Liver (tissue), 9 donors: ENCODE results near the gene PPIE. TPM values are rescaled to one million over a fixed set of nuclear protein-coding genes. Genes with fewer than 3 reads are reported as not detected.

Experiments
- DNase-seq: peaks from one replicate; pipeline ENCODE4 v3.0.0-alpha.2; 2017; ENCODE audit warnings: low spot score
- H3K27ac ChIP-seq, 2 donors: one replicate each; pipeline ENCODE4 v1.7.0; 2013; ENCODE audit warnings: inconsistent platforms in 2 of 2, low read length in 2 of 2, control low read depth in 1 of 2, low read depth in 1 of 2, mild to moderate bottlenecking in 1 of 2
- H3K27me3 ChIP-seq, 4 donors: one replicate each; pipeline versions ENCODE4 v1.6.1 to v1.7.0; 2013; ENCODE audit warnings: low read length in 3 of 4, inconsistent platforms in 1 of 4, mild to moderate bottlenecking in 1 of 4, moderate library complexity in 1 of 4; ENCODE audit not compliant: control insufficient read depth in 4 of 4, insufficient read depth in 4 of 4
- H3K36me3 ChIP-seq, 4 donors: one replicate each; pipeline versions ENCODE4 v1.6.1 to v1.7.0; 2013; ENCODE audit warnings: low read length in 3 of 4, mild to moderate bottlenecking in 3 of 4, low read depth in 1 of 4, moderate library complexity in 1 of 4; ENCODE audit not compliant: control insufficient read depth in 4 of 4, insufficient read depth in 3 of 4
- H3K4me1 ChIP-seq, 4 donors: one replicate each; pipeline versions ENCODE4 v1.6.1 to v1.7.0; 2013; ENCODE audit warnings: low read length in 3 of 4, mild to moderate bottlenecking in 3 of 4, moderate library complexity in 1 of 4; ENCODE audit not compliant: control insufficient read depth in 4 of 4, insufficient read depth in 4 of 4
- H3K4me3 ChIP-seq, 3 donors: one replicate each; pipeline versions ENCODE4 v1.6.1 to v1.7.0; 2013; ENCODE audit warnings: low read length in 3 of 3, control low read depth in 1 of 3, low read depth in 1 of 3, mild to moderate bottlenecking in 1 of 3
- H3K9ac ChIP-seq, 2 donors: one replicate each; pipeline ENCODE4 v1.7.0; 2013; ENCODE audit warnings: low read length in 2 of 2, mild to moderate bottlenecking in 2 of 2, moderate library complexity in 2 of 2, control low read depth in 1 of 2, low read depth in 1 of 2
- H3K9me3 ChIP-seq, 4 donors: one replicate each; pipeline versions ENCODE4 v1.6.1 to v1.7.0; 2013; ENCODE audit warnings: low read length in 3 of 4; ENCODE audit not compliant: control insufficient read depth in 4 of 4
- EGR1 ChIP-seq, 2 donors: IDR thresholded peaks; 2 replicates each; pipeline ENCODE4 v1.6.1; 2016 to 2018; ENCODE audit warnings: antibody characterized with exemption in 2 of 2, low read depth in 2 of 2
- FOXA1 ChIP-seq: IDR thresholded peaks from 2 replicates; pipeline ENCODE4 v1.6.1; 2016; ENCODE audit warnings: antibody characterized with exemption
- FOXA2 ChIP-seq: IDR thresholded peaks from 2 replicates; pipeline ENCODE4 v1.6.1; 2016; ENCODE audit warnings: antibody characterized with exemption
- HNF4A ChIP-seq, 2 donors: conservative IDR thresholded peaks; 2 replicates each; pipeline ENCODE4 v1.6.1; 2016; ENCODE audit warnings: antibody characterized with exemption in 2 of 2, mild to moderate bottlenecking in 2 of 2
- HNF4G ChIP-seq: IDR thresholded peaks from 2 replicates; pipeline ENCODE4 v1.6.1; 2016; ENCODE audit warnings: antibody characterized with exemption
- JUND ChIP-seq, 2 donors: IDR thresholded peaks; 2 replicates each; pipeline ENCODE4 v1.6.1; 2016; ENCODE audit warnings: antibody characterized with exemption in 2 of 2
- RAD21 ChIP-seq, 2 donors: IDR thresholded peaks; 2 replicates each; pipeline ENCODE4 v1.6.1; 2016; ENCODE audit warnings: antibody characterized with exemption in 2 of 2, mild to moderate bottlenecking in 2 of 2
- SP1 ChIP-seq: IDR thresholded peaks from 2 replicates; pipeline ENCODE4 v1.6.1; 2018; ENCODE audit warnings: antibody characterized with exemption, mild to moderate bottlenecking
- TAF1 ChIP-seq: conservative IDR thresholded peaks from 2 replicates; pipeline ENCODE4 v1.6.1; 2016; ENCODE audit warnings: antibody characterized with exemption, mild to moderate bottlenecking
- YY1 ChIP-seq: IDR thresholded peaks from 2 replicates; pipeline ENCODE4 v1.6.1; 2016; ENCODE audit warnings: antibody characterized with exemption, mild to moderate bottlenecking
- WGBS: extraction: QIAGEN DNeasy Blood & Tissue Kit; methylation state at CpG from one replicate; pipeline ENCODE4 v1.1.7; 2013; 5-methylcytosine and 5-hydroxymethylcytosine counted together
- polyA plus RNA-seq, 2 donors: library from polyadenylated mRNA; stranded (reverse) in 1 of 2; unstranded in 1 of 2; fragments of 200-250 nt in 1 of 2; fragments of >200 nt in 1 of 2; fragmentation: Nextera tagmentation in 1 of 2; extraction: Ambion mirVana in 1 of 2; gene quantifications; one replicate each; pipeline versions ENCODE4 v1.2.1 to v1.2.3, GENCODE V29; 2013 to 2015
- total RNA-seq, 2 donors: library from RNA; depleted of rRNA; stranded (reverse); fragments of >200 nt; gene quantifications; one replicate each; pipeline ENCODE4 v1.2.3, GENCODE V29; 2014
- TF ChIP-seq, protein P1 (sequence below): IDR thresholded peaks from 2 replicates; pipeline ENCODE4 v1.6.1; 2016; ENCODE audit warnings: antibody characterized with exemption
- TF ChIP-seq, protein P2 (sequence below): fragments of 150-350 bp; IDR thresholded peaks from 2 replicates; pipeline ENCODE4 v1.5.1; 2017; ENCODE audit warnings: improper control_type of control experiment, low read depth, low read length; ENCODE audit not compliant: missing input control
- TF ChIP-seq, protein P3 (sequence below): IDR thresholded peaks from 2 replicates; pipeline ENCODE4 v1.6.1; 2016; ENCODE audit warnings: antibody characterized with exemption
- TF ChIP-seq, protein P4 (sequence below): IDR thresholded peaks from 2 replicates; pipeline ENCODE4 v1.6.1; 2016; ENCODE audit warnings: antibody characterized with exemption
- TF ChIP-seq, protein P5 (sequence below): IDR thresholded peaks from 2 replicates; pipeline ENCODE4 v1.6.1; 2016; ENCODE audit warnings: antibody characterized with exemption, mild to moderate bottlenecking
- donor health status: healthy.
- donor health status: healthy.
- donor health status: healthy.
- donor health status: healthy.
- donor health status: healthy.

The PPIE gene
- total and polyA plus RNA-seq, 4 donors = 15.5 to 23.6 (median 19.2) TPM

DNA sequence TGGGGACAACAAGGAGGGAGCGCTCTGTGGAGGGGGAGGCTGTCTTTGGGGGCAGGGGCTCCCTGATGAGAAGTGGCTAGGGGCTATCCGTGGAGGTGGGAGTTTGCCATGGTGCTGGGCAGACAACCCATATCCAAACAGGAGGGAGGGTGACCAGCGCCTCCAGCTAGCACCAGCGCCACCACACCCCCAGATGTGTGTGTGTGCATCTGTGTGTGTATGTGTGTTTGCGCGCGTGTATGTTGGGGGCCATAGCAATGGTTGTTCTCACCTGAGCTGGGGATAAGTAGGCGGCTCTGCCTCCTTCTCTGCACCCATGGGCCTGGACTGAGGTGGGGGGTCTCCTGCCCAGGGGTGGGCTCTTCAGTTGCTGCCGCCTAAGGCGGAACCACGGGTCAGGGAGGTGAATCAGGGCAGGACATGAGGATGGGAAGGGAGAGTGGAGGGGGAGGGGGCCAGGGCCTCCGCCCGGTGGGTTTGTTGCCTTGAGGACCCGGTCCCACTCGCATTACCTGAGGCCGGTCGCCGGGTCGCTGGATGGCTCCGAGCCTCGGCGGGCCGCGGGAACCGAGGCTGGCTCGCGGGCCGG, 47.8 kb upstream of the PPIE start:
- Histone ChIP-seq H3K9ac (no peak overlapping the region), H3K4me3 (peak overlapping the region in 1 of 3 donors; percentile 35), H3K4me1 (peaks cover 0 to 14% (median 10%) of the 10 kb centered on the region in 4 donors), H3K36me3 (no peaks in the 10 kb centered on the region), H3K9me3 (no peaks in the 10 kb centered on the region), H3K27me3 (peaks cover 4 to 7% (median 5%) of the 10 kb centered on the region in 4 donors), H3K27ac (no peak overlapping the region)
- no peak for DNase-seq
- 14% methylated on average over 28 of the region's 28 CpGs for WGBS
- TF ChIP-seq, protein P1, sequence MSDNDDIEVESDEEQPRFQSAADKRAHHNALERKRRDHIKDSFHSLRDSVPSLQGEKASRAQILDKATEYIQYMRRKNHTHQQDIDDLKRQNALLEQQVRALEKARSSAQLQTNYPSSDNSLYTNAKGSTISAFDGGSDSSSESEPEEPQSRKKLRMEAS = no peak
- TF ChIP-seq, protein P2, sequence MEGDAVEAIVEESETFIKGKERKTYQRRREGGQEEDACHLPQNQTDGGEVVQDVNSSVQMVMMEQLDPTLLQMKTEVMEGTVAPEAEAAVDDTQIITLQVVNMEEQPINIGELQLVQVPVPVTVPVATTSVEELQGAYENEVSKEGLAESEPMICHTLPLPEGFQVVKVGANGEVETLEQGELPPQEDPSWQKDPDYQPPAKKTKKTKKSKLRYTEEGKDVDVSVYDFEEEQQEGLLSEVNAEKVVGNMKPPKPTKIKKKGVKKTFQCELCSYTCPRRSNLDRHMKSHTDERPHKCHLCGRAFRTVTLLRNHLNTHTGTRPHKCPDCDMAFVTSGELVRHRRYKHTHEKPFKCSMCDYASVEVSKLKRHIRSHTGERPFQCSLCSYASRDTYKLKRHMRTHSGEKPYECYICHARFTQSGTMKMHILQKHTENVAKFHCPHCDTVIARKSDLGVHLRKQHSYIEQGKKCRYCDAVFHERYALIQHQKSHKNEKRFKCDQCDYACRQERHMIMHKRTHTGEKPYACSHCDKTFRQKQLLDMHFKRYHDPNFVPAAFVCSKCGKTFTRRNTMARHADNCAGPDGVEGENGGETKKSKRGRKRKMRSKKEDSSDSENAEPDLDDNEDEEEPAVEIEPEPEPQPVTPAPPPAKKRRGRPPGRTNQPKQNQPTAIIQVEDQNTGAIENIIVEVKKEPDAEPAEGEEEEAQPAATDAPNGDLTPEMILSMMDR = no peak
- TF ChIP-seq JUND (IDR thresholded peaks at IDR 0.05) = no peak
- no peak for TF ChIP-seq TAF1
- TF ChIP-seq, protein P3, sequence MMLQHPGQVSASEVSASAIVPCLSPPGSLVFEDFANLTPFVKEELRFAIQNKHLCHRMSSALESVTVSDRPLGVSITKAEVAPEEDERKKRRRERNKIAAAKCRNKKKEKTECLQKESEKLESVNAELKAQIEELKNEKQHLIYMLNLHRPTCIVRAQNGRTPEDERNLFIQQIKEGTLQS = no peak
- no peak for TF ChIP-seq RAD21 (IDR thresholded peaks at IDR 0.05)
- no peak for TF ChIP-seq FOXA2
- no peak for TF ChIP-seq HNF4G

DNA sequence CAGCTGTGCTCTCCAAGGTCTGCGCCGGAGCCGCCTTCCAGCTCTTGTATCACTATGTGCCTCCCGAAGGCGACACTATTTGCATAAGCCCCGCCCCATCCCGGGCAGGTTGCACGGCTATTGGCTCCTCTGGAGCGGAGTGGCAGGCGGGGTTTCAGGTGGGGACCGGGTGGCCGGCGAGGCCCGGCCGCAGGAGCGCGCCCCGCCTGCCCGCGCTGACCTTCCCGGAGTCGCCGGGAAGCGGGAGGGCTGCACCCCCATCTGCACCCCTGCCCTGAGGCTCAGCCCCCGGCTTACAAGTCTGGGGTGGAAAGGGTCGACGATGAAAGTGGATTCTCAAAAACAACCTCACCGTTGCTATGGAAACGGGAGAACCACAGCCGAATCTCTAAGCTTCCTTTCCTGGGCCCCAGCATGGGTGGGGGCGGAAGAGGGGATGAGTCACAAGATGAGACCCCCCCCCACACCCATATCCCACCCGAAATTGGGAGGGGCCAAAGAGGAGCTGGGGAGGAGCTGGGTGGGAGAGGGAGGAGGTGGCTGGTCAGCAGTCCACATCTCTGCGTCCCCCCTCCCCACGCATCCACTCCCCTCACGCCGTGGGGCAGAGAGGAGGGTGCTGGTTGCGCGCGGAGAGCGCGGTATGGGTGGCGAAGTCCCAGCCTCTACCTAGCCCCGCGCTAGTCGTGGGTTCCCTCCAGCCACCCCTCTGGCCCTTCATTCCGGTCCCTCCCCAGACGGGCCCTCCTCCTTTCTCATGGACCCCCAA, 47.1 kb upstream of the PPIE start, which contains the start of gene HPCAL4:
Gene HPCAL4 (minus strand): TSS at position 51 of the 769 bp plus-strand sequence. CDS start 6,830 bp downstream, outside the sequence.
- peak within 1 kb of the TSS in 1 of 3 donors; percentile 35 for H3K4me3 ChIP-seq

More for the DNA sequence above, 47.1 kb upstream of the PPIE start, which contains the start of gene HPCAL4:
- TF ChIP-seq SP1 (no peak), EGR1 (IDR thresholded peaks at IDR 0.05; ENCODE audit: low read depth in 2 of 2) (no peak), HNF4A (conservative IDR thresholded peaks at IDR 0.05) (no peak), HNF4G (no peak), JUND (IDR thresholded peaks at IDR 0.05) (no peak), TAF1 (no peak), YY1 (no peak), RAD21 (IDR thresholded peaks at IDR 0.05) (no peak), FOXA2 (no peak), FOXA1 (no peak)
- TF ChIP-seq, protein P3 = no peak
- TF ChIP-seq, protein P1 = no peak
- TF ChIP-seq, protein P2 = no peak
- TF ChIP-seq, protein P4, sequence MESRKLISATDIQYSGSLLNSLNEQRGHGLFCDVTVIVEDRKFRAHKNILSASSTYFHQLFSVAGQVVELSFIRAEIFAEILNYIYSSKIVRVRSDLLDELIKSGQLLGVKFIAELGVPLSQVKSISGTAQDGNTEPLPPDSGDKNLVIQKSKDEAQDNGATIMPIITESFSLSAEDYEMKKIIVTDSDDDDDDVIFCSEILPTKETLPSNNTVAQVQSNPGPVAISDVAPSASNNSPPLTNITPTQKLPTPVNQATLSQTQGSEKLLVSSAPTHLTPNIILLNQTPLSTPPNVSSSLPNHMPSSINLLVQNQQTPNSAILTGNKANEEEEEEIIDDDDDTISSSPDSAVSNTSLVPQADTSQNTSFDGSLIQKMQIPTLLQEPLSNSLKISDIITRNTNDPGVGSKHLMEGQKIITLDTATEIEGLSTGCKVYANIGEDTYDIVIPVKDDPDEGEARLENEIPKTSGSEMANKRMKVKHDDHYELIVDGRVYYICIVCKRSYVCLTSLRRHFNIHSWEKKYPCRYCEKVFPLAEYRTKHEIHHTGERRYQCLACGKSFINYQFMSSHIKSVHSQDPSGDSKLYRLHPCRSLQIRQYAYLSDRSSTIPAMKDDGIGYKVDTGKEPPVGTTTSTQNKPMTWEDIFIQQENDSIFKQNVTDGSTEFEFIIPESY = no peak
- TF ChIP-seq, protein P5, sequence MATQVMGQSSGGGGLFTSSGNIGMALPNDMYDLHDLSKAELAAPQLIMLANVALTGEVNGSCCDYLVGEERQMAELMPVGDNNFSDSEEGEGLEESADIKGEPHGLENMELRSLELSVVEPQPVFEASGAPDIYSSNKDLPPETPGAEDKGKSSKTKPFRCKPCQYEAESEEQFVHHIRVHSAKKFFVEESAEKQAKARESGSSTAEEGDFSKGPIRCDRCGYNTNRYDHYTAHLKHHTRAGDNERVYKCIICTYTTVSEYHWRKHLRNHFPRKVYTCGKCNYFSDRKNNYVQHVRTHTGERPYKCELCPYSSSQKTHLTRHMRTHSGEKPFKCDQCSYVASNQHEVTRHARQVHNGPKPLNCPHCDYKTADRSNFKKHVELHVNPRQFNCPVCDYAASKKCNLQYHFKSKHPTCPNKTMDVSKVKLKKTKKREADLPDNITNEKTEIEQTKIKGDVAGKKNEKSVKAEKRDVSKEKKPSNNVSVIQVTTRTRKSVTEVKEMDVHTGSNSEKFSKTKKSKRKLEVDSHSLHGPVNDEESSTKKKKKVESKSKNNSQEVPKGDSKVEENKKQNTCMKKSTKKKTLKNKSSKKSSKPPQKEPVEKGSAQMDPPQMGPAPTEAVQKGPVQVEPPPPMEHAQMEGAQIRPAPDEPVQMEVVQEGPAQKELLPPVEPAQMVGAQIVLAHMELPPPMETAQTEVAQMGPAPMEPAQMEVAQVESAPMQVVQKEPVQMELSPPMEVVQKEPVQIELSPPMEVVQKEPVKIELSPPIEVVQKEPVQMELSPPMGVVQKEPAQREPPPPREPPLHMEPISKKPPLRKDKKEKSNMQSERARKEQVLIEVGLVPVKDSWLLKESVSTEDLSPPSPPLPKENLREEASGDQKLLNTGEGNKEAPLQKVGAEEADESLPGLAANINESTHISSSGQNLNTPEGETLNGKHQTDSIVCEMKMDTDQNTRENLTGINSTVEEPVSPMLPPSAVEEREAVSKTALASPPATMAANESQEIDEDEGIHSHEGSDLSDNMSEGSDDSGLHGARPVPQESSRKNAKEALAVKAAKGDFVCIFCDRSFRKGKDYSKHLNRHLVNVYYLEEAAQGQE = no peak
- DNase-seq = peak; percentile 88
- Histone ChIP-seq H3K9ac (no peak within 1 kb of the TSS), H3K36me3 (no peaks in the 10 kb centered on the region), H3K4me1 (peaks cover 0 to 14% (median 10%) of the 10 kb centered on the region in 4 donors), H3K9me3 (no peaks in the 10 kb centered on the region), H3K27ac (no peak within 1 kb of the TSS), H3K27me3 (peaks cover 2 to 7% (median 5%) of the 10 kb centered on the region in 4 donors)
- WGBS = 6% methylated on average over 47 of the region's 47 CpGs
